HG02623 (cell line): Measurements from ENCODE around the gene KIFAP3.
"Not testable (repeated sequence)": the region's sequence is repeated elsewhere in the genome, so short reads cannot be mapped to it uniquely, and the experiment has no call there.

Experiments
- ATAC-seq: cut with Tn5 transposase; IDR thresholded peaks from one replicate; pipeline ENCODE4 v1.9.1; 2021; ENCODE audit warnings: moderate library complexity; ENCODE audit not compliant: unreplicated experiment

Gene KIFAP3

DNA sequence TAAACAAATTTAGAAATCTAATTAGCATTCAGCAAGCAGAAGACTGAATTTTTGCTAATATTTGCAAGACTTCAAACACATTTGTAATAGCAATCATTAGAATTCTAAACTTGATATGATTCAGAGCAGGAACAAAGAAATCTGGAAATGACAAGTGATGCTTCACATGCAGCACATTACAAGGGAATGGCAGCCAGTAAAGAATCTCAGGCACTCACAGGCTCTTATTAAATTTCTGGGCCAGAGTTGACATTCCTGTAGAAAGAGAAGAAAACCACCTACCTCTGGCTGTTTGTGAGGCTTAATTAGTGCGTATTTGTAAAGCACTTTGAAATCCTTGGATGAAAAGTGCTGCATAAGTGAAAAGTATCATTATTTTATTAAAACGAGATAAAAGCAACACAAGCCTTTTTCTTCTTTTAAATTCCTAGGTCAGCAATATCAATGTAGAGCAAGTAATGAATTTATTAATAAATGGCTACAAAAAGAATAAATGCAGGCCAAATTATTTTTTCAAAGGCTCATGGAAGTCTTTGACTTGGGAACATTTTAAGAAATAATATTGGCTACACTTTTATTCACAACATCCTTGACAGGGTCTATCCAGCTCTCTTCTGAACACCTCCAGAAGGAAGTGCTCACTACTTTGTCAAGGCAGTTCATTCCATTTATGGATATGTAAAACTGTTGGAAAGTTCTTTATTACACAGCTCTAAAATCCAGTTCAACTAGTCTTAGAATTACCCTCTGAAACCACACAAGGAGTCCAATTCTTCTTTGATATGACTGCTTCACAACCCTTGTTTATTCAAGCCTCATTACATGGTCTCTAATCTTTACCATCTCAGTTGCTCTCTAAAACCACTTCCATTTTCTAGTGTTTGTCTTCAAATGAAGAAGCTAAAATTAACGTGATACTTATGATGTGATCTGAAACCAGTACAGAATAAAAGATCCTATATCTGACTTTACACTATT is 148.7 kb downstream of the KIFAP3 start:
- no peak for ATAC-seq

DNA sequence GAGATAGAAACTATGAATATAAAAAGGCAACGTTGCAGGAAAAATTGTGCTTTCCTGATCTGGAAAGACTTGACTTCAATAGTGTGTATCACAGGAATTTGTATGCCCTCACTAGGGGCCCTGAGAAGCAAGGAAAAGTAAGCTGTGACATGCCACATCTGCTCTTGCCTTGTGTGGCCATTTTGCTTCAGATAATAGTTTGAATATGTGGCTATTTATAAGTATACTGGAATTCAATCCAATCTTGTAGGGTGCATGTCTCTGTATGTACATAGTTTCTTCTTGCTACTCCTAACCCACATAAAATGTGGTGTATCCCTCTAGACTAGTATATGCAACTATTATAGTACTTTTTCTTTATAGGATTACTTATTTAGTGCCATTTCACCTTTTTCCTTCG is 149.7 kb downstream of the KIFAP3 start:
- no peak for ATAC-seq

DNA sequence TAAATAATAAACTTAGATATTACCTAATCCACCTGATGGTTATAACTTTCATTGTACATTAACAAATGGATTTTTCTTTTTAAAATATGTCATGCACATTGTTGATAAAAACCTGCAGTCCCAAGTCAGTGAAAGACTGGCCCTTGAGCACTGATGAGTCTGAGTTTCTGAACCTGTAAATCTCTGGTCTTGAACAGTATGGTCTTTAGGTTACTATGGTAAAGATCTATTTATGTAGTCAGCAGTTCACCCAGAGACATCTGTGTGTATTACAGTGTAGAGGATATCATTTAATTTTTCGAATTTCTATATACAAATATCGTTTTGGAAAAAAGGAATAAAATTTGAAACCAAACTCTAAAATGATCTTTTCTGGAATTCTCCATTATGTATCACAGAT is 150.4 kb downstream of the KIFAP3 start:
- ATAC-seq: no peak

GRCh38 chr1:169921080-169921479 is 153.4 kb downstream of the KIFAP3 start:
- no peak for ATAC-seq

GRCh38 chr1:169918927-169919326 is 155.6 kb downstream of the KIFAP3 start:
- no peak for ATAC-seq

- not testable (repeated sequence) for ATAC-seq
These were observed 156.3 kb downstream of the KIFAP3 start for GRCh38 chr1:169918220-169918619.

- ATAC-seq: no peak
These were observed 159.3 kb downstream of the KIFAP3 start for GRCh38 chr1:169915150-169915549.

GRCh38 chr1:169914531-169914930 is 160.0 kb downstream of the KIFAP3 start:
- no peak for ATAC-seq

GRCh38 chr1:169909499-169909898 is 165.0 kb downstream of the KIFAP3 start:
- no peak for ATAC-seq

GRCh38 chr1:169906938-169907337 is 167.6 kb downstream of the KIFAP3 start:
- no peak for ATAC-seq

DNA sequence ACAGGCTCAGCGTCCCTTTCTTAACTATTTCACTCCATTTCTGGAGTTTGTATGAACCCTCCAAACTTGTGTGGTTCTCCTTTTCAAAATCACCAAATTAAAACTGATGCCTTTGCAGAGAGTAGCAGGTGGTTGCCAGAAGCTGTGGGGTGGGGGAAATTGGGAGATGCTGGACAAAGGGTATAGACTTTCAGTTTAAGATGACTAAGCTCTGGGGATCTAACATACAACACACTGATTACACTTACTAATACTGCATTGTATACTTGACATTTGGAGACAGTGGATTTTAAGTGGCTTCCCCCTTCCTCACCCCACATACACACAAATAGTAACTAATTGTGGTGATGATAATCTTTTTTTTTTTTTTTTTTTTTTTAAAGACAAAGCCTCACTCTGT is 169.7 kb downstream of the KIFAP3 start:
- peak; percentile 35 for ATAC-seq

DNA sequence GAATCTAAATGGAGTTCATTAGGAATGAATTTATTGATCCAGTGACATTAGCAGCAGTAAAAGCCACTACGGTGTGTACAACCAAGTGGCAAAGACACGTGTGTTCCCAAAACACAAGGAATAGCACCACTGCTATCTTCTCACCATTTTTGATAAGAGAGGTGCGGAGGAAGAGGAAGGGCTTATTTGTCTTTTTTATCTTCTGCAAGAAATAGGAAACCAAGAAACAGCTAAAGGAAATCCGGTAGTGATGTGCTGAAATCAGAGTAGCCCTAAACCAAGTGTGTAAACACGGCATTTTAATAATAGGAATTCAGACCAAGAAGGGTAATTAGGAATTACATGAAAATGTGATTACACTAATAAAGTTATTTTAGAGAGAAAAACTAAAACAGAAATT is 171.7 kb downstream of the KIFAP3 start:
- no peak for ATAC-seq

- no peak for ATAC-seq
These were observed 173.4 kb downstream of the KIFAP3 start for GRCh38 chr1:169901115-169901514.

DNA sequence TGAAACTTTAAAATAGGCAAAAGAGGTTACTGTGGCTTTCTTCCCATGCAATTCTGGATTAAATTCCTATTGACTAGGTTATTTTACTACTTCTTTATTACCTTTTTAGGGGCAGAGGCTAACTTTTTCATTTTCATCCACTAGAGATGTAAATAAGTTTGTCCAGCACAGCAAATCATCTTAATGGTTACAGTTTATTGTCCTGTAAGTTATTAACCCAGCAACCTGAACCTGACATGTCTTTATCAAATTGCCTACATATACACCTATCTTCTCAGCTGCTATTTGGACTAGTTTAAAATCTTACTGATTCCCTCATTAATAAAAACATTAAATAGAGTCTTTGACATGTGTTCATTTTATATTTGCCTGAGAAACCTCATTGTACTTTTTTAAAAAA is 173.9 kb downstream of the KIFAP3 start:
- no peak for ATAC-seq

DNA sequence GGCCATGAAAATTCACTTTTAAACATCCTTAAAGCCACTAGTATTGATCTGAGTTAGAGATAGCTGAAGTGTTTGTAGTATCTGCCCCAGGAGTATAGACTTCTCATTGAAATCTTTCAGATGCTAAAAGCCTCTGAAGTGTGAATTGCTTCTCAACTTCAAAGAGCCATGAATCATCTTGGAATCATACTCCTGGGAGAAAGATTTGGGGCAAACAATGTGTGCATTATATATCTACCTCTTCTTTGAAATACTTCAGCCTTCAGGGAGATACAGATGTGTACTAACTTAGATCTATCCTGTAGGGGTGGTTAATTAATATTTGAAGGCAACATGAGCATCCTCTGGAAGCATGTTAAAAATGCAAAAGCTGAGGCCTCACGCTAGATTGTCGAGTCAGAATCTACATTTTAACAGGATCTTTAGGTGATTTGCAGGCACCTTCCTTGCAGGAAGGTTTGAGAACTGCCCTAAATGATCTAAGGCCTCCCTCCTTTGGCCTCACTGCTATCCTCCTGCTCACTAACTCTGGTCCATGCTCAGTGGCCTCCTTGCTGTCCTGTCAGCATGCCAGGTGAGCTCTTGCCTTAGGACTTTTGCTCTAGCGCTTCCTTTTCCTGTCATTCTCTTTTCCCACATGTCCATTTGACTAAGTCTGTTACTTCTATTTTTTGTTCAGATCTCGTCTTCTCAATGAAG is 174.8 kb downstream of the KIFAP3 start:
- no peak for ATAC-seq

DNA sequence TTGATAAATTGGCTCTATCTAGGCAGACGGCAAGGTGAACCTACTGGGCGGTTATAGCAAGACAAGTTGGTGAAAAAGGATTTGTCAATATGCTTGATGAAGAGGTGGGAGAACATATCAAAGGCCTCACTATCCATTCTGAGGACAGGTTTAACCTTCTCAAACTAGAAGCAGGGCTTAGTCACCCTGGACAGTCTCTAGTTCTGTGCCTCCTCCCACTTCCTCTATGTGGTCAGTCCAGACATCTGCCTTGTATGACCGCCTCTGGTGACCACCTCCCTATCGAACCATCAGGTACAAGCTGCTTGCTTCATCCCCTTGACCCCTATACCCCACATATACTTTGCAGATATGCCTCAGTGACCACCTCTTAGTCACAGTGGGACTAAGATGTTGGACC is 178.5 kb downstream of the KIFAP3 start:
- no peak for ATAC-seq

DNA sequence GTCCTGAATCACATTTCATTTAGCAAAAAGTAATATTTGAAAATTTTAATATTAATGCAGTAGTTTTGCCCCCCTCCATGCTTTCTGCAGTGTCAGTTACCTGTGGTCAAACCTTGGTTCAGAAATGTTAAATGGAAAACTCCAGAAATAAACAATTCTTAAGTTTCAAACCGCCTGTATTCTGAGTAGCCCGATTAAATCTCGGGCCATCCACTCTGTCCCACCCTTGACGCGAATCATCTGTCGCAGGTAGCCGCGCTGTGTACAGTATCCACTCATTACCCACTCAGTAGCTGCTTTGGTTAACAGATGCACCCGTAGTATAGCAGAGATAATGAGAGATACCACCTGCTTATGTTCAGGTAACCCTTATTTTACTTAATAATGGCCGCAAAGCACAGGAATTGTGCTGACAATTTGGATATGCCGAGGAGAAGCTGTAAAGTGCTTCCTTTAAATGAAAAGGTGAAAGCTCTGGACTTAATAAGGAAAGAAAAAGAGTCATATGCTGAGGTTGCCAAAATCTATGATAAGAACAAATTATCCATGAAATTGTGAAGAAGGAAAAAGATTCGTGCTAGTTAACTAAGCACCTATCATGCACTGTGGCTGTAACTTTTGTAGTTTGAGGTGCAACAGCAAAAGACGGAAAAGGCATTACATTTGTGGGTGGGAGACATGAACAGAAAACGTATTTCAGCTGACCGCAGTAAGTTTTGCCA is 179.9 kb downstream of the KIFAP3 start:
- ATAC-seq: no peak

- ATAC-seq: peak; percentile 83
These were observed 180.7 kb downstream of the KIFAP3 start, which contains the start of gene SCYL3 for GRCh38 chr1:169893645-169894423. SCYL3 (minus strand) TSS chr1:169893896; CDS start chr1:169888840, 5,056 bp downstream.

- ATAC-seq: no peak
These were observed 181.4 kb downstream of the KIFAP3 start for GRCh38 chr1:169892927-169893644.
